ENCODE results near the gene PRUNE1.

GRCh38 chr1:151011154-151011850 lies 3.1 kb downstream of the PRUNE1 start:
- TF ChIP-seq CTCF (IDR thresholded peaks at IDR 0.05) = no peak
- no peak for TF ChIP-seq POLR2A (IDR thresholded peaks at IDR 0.05)
